ENCODE data around the gene MIER2. TPM values are rescaled to one million over a fixed set of nuclear protein-coding genes. Genes with fewer than 3 reads are reported as not detected.

Gene MIER2
- total and polyA plus RNA-seq, 2 donors (not counting 1 experiment from before 2014, with no cell fraction given): 10.5 to 19.7 TPM

- H3K27me3 ChIP-seq (replicated peaks in 1 of 4; ENCODE audit: control extremely low read depth in 1 of 4, control insufficient read depth in 3 of 4, insufficient read depth in 4 of 4, low read length in 3 of 4): no peaks in the 10 kb centered on the region
- H3K27ac ChIP-seq (ENCODE audit: low read length in 2 of 2): no peak overlapping the region
- no peaks in the 10 kb centered on the region for H3K9me3 ChIP-seq (ENCODE audit: control extremely low read depth in 1 of 3, control insufficient read depth in 2 of 3, insufficient read depth in 1 of 3, low read length in 2 of 3)
- no peak overlapping the region for H3K4me3 ChIP-seq (ENCODE audit: control extremely low read depth in 1 of 5, extremely low read depth in 1 of 5, insufficient read depth in 1 of 5, low read depth in 2 of 5, low read length in 4 of 5)
- H3K9ac ChIP-seq (ENCODE audit: low read length): no peak overlapping the region
- ATAC-seq (ENCODE audit: low read depth) (no peak), DNase-seq (no peak)
- no peak overlapping the region for H3K27ac Mint-ChIP-seq
- TF ChIP-seq CTCF (IDR thresholded peaks at IDR 0.05) (no peak), EZH2 (IDR thresholded peaks at IDR 0.05; ENCODE audit: borderline replicate concordance, insufficient read depth, low read depth, low read length, poor library complexity, severe bottlenecking) (no peak)
- no peaks in the 10 kb centered on the region for H3K27me3 Mint-ChIP-seq
- H3K4me3 Mint-ChIP-seq: no peak overlapping the region
- peaks cover under 1% of the 10 kb centered on the region for H4K20me1 ChIP-seq (ENCODE audit: control insufficient read depth, insufficient read depth, low read length, poor library complexity, severe bottlenecking)
- H3K79me2 ChIP-seq (ENCODE audit: control insufficient read depth, insufficient read depth, low read length): no peaks in the 10 kb centered on the region
- no peak overlapping the region for H3K4me2 ChIP-seq (replicated peaks; ENCODE audit: low read depth, low read length, poor library complexity, severe bottlenecking)
- H2AFZ ChIP-seq (ENCODE audit: insufficient read depth, low read depth, low read length, poor library complexity, severe bottlenecking): no peak overlapping the region
- H3K9me3 Mint-ChIP-seq (ENCODE audit: insufficient read depth): no peaks in the 10 kb centered on the region
- H3K36me3 ChIP-seq (replicated peaks in 1 of 2; ENCODE audit: control extremely low read depth in 1 of 2, control insufficient read depth in 1 of 2, extremely low read depth in 1 of 2, insufficient read depth in 2 of 2, low read length in 1 of 2): peaks cover 8 to 32% of the 10 kb centered on the region in 2 experiments
- no peaks in the 10 kb centered on the region for H3K4me1 ChIP-seq (ENCODE audit: control insufficient read depth in 2 of 2, insufficient read depth in 2 of 2, low read length in 2 of 2)
- CTCF ChIA-PET: no interaction called here
- whole genome bisulfite sequencing (ENCODE audit: insufficient coverage): 100% methylated on average over 1 of the region's 8 CpGs
- POLR2A ChIA-PET: no interaction called here
- intact Hi-C loops (cut with micrococcal nuclease): no loop called here
- no peaks in the 10 kb centered on the region for H3K4me1 Mint-ChIP-seq
These were observed 28.8 kb downstream of the MIER2 start for GRCh38 chr19:315811-316210.

- ChIA-PET POLR2A (no interaction called here), CTCF (no interaction called here)
- no peak for ATAC-seq (ENCODE audit: low read depth)
- no peaks in the 10 kb centered on the region for H3K27me3 ChIP-seq (replicated peaks in 1 of 4; ENCODE audit: control extremely low read depth in 1 of 4, control insufficient read depth in 3 of 4, insufficient read depth in 4 of 4, low read length in 3 of 4)
- no peak overlapping the region for H3K4me3 ChIP-seq (ENCODE audit: control extremely low read depth in 1 of 5, extremely low read depth in 1 of 5, insufficient read depth in 1 of 5, low read depth in 2 of 5, low read length in 4 of 5)
- H3K9ac ChIP-seq (ENCODE audit: low read length): no peak overlapping the region
- no peaks in the 10 kb centered on the region for H3K9me3 ChIP-seq (ENCODE audit: control extremely low read depth in 1 of 3, control insufficient read depth in 2 of 3, insufficient read depth in 1 of 3, low read length in 2 of 3)
- peaks cover 4% of the 10 kb centered on the region for H3K79me2 ChIP-seq (ENCODE audit: control insufficient read depth, insufficient read depth, low read length)
- peaks cover 8 to 29% of the 10 kb centered on the region in 2 experiments for H3K36me3 ChIP-seq (replicated peaks in 1 of 2; ENCODE audit: control extremely low read depth in 1 of 2, control insufficient read depth in 1 of 2, extremely low read depth in 1 of 2, insufficient read depth in 2 of 2, low read length in 1 of 2)
- no peak for DNase-seq
- Mint-ChIP-seq H3K4me3 (no peak overlapping the region), H3K4me1 (no peaks in the 10 kb centered on the region), H3K27me3 (no peaks in the 10 kb centered on the region), H3K9me3 (ENCODE audit: insufficient read depth) (no peaks in the 10 kb centered on the region), H3K27ac (no peak overlapping the region)
- peaks cover 13% of the 10 kb centered on the region for H4K20me1 ChIP-seq (ENCODE audit: control insufficient read depth, insufficient read depth, low read length, poor library complexity, severe bottlenecking)
- H2AFZ ChIP-seq (ENCODE audit: insufficient read depth, low read depth, low read length, poor library complexity, severe bottlenecking): no peak overlapping the region
- 97% methylated on average over 22 of the region's 22 CpGs for WGBS (ENCODE audit: insufficient coverage)
- TF ChIP-seq CTCF (IDR thresholded peaks at IDR 0.05) (no peak), EZH2 (IDR thresholded peaks at IDR 0.05; ENCODE audit: borderline replicate concordance, insufficient read depth, low read depth, low read length, poor library complexity, severe bottlenecking) (no peak)
- H3K4me1 ChIP-seq (ENCODE audit: control insufficient read depth in 2 of 2, insufficient read depth in 2 of 2, low read length in 2 of 2): no peaks in the 10 kb centered on the region
- H3K27ac ChIP-seq (ENCODE audit: low read length in 2 of 2): no peak overlapping the region
- intact Hi-C loops (cut with micrococcal nuclease): no loop called here
- H3K4me2 ChIP-seq (replicated peaks; ENCODE audit: low read depth, low read length, poor library complexity, severe bottlenecking): no peak overlapping the region
These were observed 30.4 kb downstream of the MIER2 start for GRCh38 chr19:313988-314815.

Measured in B cell (primary cell).